ENCODE data around the gene HAUS7.

GRCh38 chrX:153505361-153505760 is 35.0 kb upstream of the HAUS7 start:
- TF ChIP-seq CTCF (IDR thresholded peaks at IDR 0.05) (no peak), POLR2A (IDR thresholded peaks at IDR 0.05) (no peak)

All from thyroid gland (tissue), 4 donors.